GM19043 (cell line): ENCODE data around the gene SBNO2.

Source experiments
- ATAC-seq: cut with Tn5 transposase; IDR thresholded peaks from one replicate; pipeline ENCODE4 v1.9.1; 2021; ENCODE audit warnings: low read depth; ENCODE audit not compliant: unreplicated experiment

Gene SBNO2

DNA sequence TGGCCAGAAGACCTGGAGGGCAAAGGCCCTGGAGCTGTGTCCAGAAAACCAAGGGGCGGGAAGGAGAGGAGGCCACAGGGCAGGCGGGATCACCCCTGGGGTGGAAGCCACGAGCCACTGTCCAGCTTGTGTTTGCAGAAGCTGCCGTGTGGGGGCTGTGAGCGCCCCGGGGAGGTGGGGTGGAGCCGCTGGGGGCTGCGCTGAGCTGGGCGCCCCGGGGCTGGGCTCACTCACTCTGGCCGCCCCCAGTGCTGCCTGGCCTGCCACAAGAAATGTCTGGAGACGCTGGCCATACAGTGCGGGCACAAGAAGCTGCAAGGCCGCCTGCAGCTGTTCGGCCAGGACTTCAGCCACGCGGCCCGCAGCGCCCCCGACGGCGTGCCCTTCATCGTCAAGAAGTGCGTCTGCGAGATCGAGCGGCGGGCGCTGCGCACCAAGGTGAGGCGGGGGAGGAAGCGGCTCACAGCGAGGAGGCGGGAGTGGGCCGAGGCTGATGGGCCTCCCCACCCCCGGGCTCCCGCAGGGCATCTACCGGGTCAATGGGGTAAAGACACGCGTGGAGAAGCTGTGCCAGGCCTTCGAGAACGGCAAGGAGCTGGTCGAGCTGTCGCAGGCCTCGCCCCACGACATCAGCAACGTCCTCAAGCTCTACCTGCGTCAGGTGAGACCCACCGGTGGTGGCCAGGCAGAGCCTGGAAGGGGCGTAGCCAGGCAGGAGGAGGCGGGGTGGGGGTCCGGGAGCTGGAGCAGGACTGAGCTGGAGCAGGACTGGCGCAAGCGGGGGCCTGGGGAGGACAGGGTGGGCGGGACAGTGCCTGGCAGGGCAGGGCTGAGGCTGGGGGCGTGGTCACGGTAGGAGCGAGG lies 92.5 kb downstream of the SBNO2 start:
- no peak for ATAC-seq

DNA sequence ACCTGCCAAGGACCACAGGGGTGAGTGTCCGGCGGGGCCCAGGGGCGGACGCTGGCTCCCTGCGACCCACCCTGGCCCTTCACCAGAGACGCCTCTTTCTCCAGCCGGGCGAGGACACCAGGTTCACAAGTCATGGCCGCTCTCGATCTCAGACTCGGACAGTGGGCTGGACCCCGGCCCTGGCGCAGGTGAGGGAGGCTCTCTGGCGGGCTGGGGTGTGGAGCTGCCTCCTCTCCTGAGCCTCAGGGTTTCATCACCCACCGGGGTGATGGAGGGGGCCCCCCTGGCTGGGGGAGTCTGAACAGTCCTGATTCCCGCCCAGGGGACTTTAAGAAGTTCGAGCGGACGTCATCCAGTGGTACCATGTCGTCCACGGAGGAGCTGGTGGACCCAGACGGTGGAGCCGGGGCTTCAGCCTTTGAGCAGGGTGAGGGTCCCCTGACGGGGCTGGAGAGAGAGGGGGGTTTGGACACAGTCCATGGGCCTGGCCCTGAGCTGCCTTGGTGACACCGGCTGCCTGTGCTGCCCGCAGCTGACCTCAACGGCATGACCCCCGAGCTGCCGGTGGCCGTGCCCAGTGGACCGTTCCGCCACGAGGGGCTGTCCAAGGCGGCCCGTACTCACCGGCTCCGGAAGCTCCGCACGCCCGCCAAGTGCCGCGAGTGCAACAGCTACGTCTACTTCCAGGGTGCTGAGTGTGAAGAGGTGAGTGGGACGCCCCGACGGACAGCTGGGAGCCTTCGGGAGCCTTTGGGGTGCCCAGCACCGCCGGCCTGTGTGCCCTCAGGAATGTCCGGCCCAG lies 93.5 kb downstream of the SBNO2 start:
- ATAC-seq = no peak

DNA sequence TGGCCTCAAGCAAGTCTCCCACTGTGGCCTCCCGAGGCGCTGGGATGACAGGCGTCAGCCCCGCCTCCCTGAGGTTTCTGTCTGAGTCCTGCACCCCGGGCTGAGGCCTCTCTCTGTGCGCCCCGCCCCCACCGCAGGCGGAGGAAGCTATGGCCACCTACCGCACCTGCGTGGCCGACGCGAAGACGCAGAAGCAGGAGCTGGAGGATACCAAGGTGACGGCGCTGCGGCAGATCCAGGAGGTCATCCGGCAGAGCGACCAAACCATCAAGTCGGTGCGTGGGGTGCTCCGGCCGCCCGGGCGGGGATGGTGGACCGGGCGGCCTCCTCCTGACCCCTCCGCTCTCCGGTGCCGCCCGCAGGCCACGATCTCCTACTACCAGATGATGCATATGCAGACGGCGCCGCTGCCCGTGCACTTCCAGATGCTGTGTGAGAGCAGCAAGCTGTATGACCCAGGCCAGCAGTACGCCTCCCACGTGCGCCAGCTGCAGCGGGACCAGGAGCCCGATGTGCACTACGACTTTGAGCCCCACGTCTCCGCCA lies 94.4 kb downstream of the SBNO2 start:
- no peak for ATAC-seq

DNA sequence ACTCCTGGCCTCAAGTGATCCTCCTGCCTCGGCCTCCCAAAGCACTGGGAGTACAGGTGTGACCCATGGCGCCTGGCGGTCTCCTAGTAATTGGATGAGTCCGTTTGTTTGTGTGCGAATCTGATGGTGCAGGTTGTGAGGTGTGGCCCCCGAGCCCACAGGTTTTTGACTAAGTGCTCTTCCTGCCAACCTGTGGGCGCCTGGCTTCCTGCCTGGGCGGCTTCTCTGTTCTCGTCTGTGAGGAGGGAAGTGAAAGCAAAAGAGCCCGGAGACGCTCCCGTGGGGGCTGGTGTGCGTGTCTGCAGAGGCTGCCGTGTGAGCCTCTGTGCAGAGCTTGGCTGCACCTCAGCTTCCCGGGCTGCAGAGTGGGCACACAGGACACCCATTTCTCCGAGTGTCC lies 97.1 kb downstream of the SBNO2 start:
- peak; percentile 53 for ATAC-seq

DNA sequence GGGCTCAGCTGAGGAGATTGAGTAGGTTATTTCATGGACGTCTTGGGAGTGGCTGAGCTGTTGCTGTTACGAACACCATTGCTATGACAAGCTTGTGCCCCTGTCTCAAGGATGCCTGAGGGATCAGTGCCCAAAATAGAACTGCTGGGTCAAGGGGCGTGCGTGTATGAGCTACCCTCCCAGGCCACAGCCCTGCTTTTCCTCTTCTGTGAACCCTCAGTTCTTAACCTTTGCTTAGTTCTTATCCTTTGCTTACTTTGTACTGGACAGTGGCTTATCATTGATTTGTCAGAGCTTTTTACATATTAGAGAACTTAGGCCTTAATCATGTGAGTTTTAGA lies 98.1 kb downstream of the SBNO2 start:
- ATAC-seq = no peak

DNA sequence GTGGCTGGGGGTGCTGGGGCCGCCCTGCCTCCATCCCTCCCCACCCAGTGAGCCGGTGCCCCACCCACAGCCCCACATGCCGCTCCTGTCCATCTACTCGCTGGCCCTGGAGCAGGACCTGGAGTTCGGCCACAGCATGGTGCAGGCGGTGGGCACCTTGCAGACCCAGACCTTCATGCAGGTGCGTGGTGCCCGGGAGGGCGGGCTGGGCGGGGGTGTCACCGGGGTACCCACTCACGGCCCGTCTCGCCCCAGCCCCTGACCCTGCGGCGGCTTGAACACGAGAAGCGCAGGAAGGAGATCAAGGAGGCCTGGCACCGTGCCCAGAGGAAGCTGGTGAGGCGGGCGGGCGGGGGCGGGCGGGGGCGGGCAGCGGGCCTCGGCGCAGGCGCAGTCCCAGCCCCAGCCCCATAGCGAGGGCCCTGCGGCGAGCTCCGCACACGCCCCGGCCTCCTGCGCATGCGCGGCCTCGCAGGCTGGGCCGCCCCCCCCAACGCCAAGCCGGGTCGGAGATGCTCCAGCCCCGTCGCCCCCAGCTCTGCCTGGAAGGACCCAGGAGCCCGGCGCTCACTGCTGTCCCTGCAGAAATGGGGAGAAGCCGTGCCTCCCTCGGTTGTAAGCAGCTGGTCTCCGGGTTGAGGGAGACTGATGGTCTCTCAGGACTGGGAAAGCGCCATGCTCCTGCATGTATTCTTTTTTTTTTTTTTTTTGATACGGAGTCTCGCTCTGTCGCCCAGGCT lies 99.4 kb downstream of the SBNO2 start:
- ATAC-seq = no peak

DNA sequence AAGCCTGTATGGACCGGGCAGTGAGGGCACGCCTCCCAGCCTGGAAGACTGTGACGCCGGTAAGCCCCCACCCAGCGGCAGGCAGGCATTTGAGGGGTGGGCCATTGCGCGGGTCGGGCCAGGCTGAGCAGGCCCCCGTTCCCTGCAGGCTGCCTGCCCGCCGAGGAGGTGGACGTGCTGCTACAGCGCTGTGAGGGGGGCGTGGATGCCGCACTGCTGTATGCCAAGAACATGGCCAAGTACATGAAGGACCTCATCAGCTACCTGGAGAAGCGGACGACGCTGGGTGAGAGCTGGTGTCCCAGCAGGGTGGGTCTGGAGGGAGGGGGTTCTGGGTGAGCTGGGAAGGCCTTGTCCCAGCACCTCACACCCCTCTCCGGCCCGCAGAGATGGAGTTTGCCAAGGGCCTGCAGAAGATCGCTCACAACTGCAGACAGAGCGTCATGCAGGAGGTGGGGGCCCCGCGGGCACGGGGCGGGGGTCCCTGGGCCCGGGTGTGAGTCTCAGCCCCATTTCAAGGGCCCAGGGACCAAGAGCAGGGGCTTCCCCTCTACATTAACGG lies 100.0 kb downstream of the SBNO2 start:
- ATAC-seq = no peak

DNA sequence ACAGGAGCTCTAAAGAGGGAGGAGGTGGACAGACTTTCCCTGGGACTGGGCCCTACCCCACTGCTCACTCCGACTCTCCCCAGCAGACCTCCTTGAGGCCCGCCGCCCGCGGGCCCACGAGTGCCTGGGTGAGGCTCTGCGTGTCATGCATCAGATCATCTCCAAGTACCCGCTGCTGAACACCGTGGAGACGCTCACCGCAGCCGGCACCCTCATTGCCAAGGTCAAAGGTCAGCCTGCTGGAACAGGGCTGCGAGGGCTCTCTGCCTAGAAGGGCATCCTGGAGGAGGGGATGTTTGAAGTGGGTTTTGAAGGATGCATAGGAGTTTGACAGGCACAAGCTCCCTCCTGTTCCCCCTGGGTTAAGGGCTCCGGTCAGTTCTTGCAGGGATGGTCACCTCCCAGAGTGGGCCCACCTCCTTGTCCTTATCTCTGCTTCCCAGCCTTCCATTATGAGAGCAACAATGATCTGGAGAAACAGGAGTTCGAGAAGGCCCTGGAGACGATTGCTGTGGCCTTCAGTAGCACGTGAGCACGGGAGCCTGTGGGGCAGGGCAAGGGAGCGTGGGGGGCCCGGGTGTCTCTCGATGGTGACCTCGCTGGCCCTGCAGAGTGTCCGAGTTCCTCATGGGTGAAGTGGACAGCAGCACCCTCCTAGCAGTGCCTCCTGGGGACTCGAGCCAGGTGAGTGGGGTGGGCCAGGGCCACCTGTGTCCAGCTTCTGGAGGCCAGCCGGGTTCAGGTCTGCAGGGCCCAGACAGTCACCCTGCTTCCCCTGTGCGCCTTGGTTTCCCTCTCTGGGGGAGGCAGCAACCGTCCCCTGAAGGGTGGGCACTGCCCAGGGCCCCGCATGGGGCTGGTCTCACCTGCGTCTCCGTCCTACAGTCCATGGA lies 100.8 kb downstream of the SBNO2 start:
- no peak for ATAC-seq

DNA sequence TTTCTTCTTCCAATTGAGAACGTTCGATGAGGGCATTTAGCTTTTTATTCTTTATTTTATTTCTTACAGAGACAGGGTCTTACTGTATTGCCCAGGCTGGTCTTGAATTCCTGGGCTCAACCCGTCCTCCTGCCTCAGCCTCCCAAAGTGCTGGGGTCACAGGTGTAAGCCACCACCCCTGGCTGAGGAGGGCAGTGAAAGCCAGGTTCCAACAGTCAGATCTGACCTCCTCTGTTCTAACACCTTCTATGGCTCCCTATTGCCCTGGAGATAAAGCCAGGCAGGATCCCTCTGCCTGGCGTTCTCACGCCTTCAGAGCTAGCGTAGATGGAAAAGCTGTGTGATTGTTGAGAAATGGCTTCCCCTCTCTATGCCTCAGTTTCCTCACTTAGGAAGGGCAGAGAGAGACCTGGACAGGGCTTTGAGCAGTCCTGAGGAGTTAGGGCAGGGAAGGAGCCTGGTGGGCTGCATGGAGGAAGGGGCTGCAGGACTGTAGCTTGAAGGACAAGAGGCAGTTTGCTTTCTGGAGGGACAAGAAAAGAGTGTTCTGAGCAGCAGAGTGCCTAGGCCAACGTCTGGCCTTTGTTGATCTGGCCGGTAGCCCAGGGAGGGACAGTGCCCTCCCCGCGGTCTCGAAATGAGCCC lies 101.6 kb downstream of the SBNO2 start:
- no peak for ATAC-seq

DNA sequence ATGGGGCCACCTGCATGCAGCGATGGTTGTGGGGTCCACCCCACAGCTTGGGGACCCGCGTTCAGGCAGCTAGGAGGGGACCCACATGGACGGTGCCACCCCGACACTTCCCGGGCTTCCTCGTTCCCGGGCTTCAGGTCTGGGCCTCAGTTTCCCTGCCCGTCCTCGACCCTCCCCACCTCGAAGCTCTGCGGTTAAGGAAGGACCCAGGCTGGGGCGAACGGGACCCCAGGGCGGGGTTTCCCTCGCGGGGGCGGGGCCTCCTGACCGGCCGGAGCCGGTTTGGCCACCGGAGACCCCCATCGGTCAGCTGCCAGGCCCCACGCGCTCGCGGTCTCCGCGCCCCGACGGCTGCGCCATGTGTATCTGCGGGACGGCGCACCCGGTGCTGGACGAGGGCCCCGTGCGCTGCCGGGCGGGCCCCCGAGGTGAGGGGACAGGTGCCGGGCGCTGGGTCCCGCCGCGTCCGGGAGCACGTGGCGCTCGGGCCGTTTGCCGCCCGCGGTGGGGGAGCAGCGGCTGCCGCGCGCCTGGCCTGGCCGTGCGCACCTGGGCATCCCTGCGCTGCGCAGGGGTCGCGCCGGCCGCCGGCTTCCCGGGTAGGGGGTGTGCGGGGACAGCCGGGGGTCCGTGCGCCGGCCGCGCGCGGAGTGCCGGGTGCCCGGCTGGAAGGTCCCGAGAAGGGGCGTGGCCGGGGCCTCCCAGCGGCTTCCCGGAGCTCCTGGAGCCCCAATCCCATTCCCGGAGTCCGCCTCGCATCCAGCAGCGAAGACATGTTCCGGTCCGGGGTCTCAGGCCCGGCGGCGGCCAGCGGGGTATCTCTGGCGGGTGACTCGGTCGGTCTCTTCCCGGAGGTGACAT lies 102.9 kb downstream of the SBNO2 start:
- no peak for ATAC-seq

DNA sequence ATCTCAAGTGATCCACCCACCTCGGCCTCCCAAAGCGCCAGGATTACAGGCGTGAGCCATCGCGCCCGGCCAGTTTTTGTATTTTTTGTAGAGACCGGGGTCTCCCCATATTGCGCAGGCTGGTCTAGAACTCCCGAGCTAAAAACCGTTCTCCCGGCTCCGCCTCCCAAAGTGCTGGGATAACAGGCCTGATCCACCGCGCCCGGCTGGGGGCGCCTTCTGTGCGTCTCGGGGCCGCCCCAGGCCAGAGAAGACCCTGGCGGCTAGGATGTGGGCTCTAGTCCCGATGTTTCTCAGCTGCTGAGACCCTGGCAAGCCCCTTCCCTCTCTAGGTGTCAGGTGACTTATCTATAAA lies 103.5 kb downstream of the SBNO2 start:
- no peak for ATAC-seq

DNA sequence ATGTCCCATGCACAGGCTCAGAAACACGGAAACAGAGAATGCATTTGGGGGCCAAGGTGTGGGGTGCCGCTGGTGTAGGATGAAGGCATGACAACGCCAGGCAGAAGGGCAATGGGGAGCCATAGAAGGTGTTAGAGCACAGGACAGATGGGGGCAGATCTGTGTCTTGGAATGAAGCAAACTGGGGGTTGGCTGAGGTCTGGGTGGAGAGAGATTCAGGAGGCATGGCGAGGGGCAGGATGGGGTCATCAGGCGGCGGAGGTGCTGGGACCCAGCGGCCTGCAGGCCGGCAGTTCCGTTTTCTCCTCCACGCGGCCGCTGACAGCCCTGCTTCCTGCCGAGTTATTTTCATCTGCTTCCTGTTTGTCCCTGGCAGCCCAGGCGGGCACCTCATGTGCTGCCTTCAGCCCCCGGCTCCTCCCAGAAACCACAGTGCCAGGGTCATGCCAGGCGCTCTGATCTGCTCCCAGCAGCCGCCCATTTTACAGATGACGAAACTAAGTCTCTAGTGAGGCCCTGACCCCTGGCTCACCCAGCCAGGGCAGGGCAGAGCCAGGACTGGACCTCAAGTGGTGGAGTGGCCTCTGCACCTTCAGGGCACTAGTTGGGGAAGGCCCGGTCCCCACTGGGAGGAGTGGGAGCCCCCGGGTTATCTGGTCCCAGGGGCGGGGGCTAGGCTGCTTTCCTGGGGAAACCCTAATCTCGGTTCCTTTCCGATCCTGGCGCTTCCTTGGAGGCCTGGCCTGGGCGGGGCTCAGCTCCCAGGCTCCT lies 104.9 kb downstream of the SBNO2 start:
- ATAC-seq = no peak

DNA sequence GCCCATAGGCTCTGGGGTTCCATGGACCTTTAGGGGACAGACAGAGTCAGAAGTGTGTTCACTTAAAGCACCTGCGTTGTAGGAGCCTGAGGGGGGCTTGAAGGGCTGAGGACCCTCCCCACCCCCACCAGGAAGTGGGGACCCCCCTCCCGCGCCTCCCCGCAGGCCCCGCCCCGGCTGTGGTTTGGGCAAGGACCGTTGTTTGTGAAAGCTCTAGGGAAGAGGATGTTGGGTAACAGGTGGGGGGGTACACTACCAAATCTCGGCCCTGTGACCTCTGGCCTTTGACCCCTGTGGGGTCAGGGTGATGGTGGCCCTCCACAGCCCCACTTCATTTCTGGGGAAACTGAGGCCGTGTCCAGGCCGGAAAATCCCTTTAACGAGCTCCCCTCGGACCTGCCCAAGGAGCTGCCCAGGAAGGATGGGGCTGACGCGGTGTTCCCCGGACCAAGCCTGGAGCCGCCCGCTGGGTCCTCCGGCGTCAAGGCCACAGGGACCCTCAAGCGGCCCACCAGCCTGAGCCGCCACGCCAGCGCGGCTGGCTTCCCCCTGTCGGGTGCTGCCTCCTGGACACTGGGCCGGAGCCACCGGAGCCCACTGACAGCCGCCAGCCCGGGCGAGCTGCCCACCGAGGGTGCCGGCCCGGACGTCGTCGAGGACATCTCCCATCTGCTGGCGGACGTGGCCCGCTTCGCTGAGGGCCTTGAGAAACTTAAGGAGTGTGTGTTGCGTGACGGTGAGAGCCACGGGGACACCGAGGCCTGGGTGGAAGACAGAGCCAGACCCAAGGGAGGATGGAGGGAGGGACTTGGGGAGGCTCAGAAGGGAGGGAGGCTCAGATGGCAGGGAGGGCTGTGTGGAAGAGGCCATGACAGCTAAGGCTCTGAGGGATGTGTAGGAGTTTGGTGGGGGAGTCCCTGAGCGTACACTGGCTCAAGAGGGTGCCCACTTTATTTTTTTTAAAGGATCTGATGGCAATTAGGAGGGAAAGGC lies 105.8 kb downstream of the SBNO2 start:
- ATAC-seq = no peak

DNA sequence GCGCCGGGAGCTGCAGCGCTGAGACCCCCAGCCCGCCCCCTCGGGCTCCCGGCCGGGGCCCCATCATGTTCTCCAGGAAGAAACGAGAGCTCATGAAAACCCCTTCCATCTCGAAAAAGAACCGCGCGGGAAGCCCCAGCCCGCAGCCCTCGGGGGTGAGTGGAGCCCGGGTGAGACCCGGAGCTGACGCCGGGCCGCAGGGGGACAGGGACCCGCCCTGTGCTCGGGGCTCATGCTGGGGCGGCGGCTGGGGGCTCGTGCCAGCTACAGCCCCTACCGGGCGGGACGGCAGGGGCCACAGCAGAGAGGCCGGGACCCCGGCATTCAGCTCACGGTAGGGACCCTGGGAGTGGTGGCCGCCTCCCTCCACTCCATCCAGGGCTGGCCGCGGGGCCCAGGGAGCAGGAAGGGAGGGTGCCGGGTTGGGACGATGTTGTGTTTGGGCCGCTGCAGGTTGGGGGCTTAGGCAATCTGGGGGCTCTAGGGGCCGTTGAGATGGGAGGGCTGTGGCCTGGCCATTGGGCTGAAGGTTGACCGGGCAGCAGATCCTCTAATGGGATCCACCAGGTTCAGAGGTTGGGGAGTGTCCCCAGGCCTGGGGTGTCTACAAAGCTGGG lies 106.6 kb downstream of the SBNO2 start:
- no peak for ATAC-seq

DNA sequence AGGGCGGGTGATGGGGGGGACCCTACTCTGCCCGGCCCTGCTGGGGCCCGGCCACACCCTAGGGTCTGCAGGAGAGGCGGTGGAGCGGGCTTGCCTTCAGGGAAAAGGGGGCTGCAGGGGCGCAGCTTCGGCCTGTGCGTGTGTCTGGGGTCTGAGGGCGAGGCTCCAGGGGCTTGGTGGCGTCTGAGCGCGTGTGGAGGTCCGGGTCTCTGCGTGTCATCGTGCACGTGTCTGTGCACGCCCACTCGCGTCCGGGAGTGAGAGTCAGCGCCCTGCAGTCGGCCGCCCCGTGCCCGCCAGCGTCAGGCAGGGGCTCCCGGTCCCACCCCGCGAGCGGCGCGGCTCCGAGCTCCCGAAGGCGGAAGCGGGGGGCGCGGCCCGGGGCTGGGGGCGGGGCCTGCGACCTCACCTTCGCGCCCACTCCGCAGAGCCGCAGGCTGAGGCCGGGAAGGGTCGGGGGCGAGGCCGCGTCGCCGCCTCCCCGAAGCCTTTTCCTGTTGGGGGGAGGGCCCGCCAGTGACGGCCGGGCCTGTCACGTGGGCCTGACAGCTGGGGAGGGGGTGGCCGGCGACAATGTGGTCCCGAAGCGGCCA lies 107.2 kb downstream of the SBNO2 start, which contains the start of gene ARHGAP45:
ARHGAP45 (plus strand) TSS at position 420 of the 593 bp plus-strand sequence. CDS start 239 bp downstream, outside the sequence.
- ATAC-seq = no peak
